GM23338 (cell line): ENCODE results near the gene NPDC1. TPM values are rescaled to one million over a fixed set of nuclear protein-coding genes. Genes with fewer than 3 reads are reported as not detected.

Source experiments
- ATAC-seq: fragments of 200-7000 bp; cut with Tn5 transposase; 3 replicates; pipeline ENCODE4 v1.9.1; 2020
- DNase-seq: peaks from one replicate; pipeline ENCODE4 v3.0.0-alpha.2; 2015; ENCODE audit warnings: low spot score
- H2AFZ ChIP-seq: fragments of 200-600 bp; sonication (generic); 2 replicates; pipeline ENCODE4 v1.8.0; 2016; ENCODE audit warnings: antibody characterized with exemption, mild to moderate bottlenecking, moderate library complexity
- H3F3A ChIP-seq: fragments of 200-600 bp; sonication (generic); replicated peaks from 2 replicates; pipeline ENCODE4 v1.8.0; 2017; ENCODE audit warnings: antibody characterized with exemption, mixed run types, low read depth
- H3K27ac ChIP-seq: fragments of 200-600 bp; sonication (generic); 2 replicates; pipeline ENCODE4 v1.6.1; 2016; ENCODE audit warnings: low read depth
- H3K27me3 ChIP-seq: fragments of 200-600 bp; sonication (generic); 2 replicates; pipeline ENCODE4 v1.8.0; 2016; ENCODE audit warnings: mild to moderate bottlenecking, mixed run types, moderate library complexity; ENCODE audit not compliant: insufficient read depth
- H3K36me3 ChIP-seq: fragments of 200-600 bp; sonication (generic); 2 replicates; pipeline ENCODE4 v1.8.0; 2016; ENCODE audit warnings: mild to moderate bottlenecking; ENCODE audit not compliant: insufficient read depth
- H3K4me1 ChIP-seq: fragments of 200-600 bp; sonication (generic); 2 replicates; pipeline ENCODE4 v1.8.0; 2016; ENCODE audit warnings: mild to moderate bottlenecking, moderate library complexity; ENCODE audit not compliant: insufficient read depth
- H3K4me2 ChIP-seq: fragments of 200-600 bp; sonication (generic); 2 replicates; pipeline ENCODE4 v1.7.1; 2017; ENCODE audit warnings: mixed run types
- H3K4me3 ChIP-seq: fragments of 200-600 bp; sonication (generic); 2 replicates; pipeline ENCODE4 v1.6.1; 2016; ENCODE audit warnings: mixed run types
- H3K79me2 ChIP-seq: fragments of 200-600 bp; sonication (generic); replicated peaks from 2 replicates; pipeline ENCODE4 v1.8.0; 2017; ENCODE audit warnings: mild to moderate bottlenecking; ENCODE audit not compliant: insufficient read depth
- H3K9me2 ChIP-seq: fragments of 200-600 bp; sonication (generic); 2 replicates; pipeline ENCODE4 v1.8.0; 2017; ENCODE audit not compliant: insufficient read depth
- H4K20me1 ChIP-seq: fragments of 200-600 bp; sonication (generic); replicated peaks from 2 replicates; pipeline ENCODE4 v1.8.0; 2017; ENCODE audit warnings: mild to moderate bottlenecking; ENCODE audit not compliant: insufficient read depth
- H3K27ac Mint-ChIP-seq: 2 replicates; pipeline ENCODE4 v1.8.0; 2020; ENCODE audit warnings: inconsistent platforms, mild to moderate bottlenecking, moderate library complexity, mixed read lengths
- H3K27me3 Mint-ChIP-seq: 3 replicates; pipeline ENCODE4 v1.8.0; 2022; ENCODE audit warnings: low read depth, mild to moderate bottlenecking, moderate library complexity, mixed read lengths, inconsistent platforms; ENCODE audit not compliant: insufficient read depth, poor library complexity
- H3K36me3 Mint-ChIP-seq: 3 replicates; pipeline ENCODE4 v1.8.0; 2021; ENCODE audit warnings: low read depth, mild to moderate bottlenecking, inconsistent platforms, moderate library complexity, mixed read lengths
- H3K4me1 Mint-ChIP-seq: 3 replicates; pipeline ENCODE4 v1.8.0; 2020; ENCODE audit warnings: mild to moderate bottlenecking, inconsistent platforms, mixed read lengths
- H3K4me3 Mint-ChIP-seq: 3 replicates; pipeline ENCODE4 v1.8.0; 2021; ENCODE audit warnings: moderate library complexity, mild to moderate bottlenecking, inconsistent platforms, mixed read lengths
- H3K9me3 Mint-ChIP-seq: 3 replicates; pipeline ENCODE4 v1.8.0; 2020; ENCODE audit warnings: moderate library complexity, mild to moderate bottlenecking, inconsistent platforms, mixed read lengths
- CREB1 ChIP-seq: fragments of 250-450 bp; sonication (Bioruptor Pico); IDR thresholded peaks from 2 replicates; pipeline ENCODE4 v1.5.0; 2020; ENCODE audit warnings: low read depth, mild to moderate bottlenecking, moderate library complexity
- EZH2 ChIP-seq: fragments of 200-600 bp; sonication (generic); IDR thresholded peaks from one replicate; pipeline ENCODE4 v1.8.0; 2017; ENCODE audit warnings: antibody characterized with exemption, mild to moderate bottlenecking, low read depth; ENCODE audit not compliant: unreplicated experiment
- EZH2phosphoT487 ChIP-seq: fragments of 200-600 bp; sonication (generic); IDR thresholded peaks from one replicate; pipeline ENCODE4 v1.8.1; 2018; ENCODE audit warnings: antibody characterized with exemption; ENCODE audit not compliant: unreplicated experiment
- JUNB ChIP-seq: IDR thresholded peaks from one replicate; pipeline ENCODE4 v1.6.1; 2016; ENCODE audit warnings: antibody characterized with exemption; ENCODE audit not compliant: unreplicated experiment
- NANOG ChIP-seq: IDR thresholded peaks from 2 replicates; pipeline ENCODE4 v1.6.1; 2016; ENCODE audit warnings: antibody characterized with exemption, borderline replicate concordance
- POLR2AphosphoS5 ChIP-seq: IDR thresholded peaks from 2 replicates; pipeline ENCODE4 v1.6.1; 2016; ENCODE audit warnings: antibody characterized with exemption, low read depth
- STAT1 ChIP-seq: IDR thresholded peaks from one replicate; pipeline ENCODE4 v1.6.1; 2016; ENCODE audit warnings: antibody characterized with exemption; ENCODE audit not compliant: unreplicated experiment
- ZNF114 ChIP-seq: fragments of 250-450 bp; sonication (Bioruptor Pico); IDR thresholded peaks from 2 replicates; pipeline ENCODE4 v1.5.0; 2020; ENCODE audit warnings: mild to moderate bottlenecking, moderate library complexity
- ZNF331 ChIP-seq: fragments of 250-450 bp; sonication (Bioruptor Pico); IDR thresholded peaks from 2 replicates; pipeline ENCODE4 v1.5.0; 2020; ENCODE audit warnings: low read depth, mild to moderate bottlenecking, moderate library complexity
- polyA plus RNA-seq: library from polyadenylated mRNA; unstranded; fragments of >200 nt; fragmentation: Nextera tagmentation; extraction: Ambion mirVana; gene quantifications from 2 replicates; pipeline ENCODE4 v1.2.1, GENCODE V29; 2016
- total RNA-seq: library from RNA; depleted of rRNA; stranded (reverse); fragments of >200 nt; shearing (Covaris generic); gene quantifications from 2 replicates; pipeline ENCODE4 v1.2.3, GENCODE V29; 2014
- TF ChIP-seq, protein P1 (sequence below): fragments of 250-450 bp; sonication (Bioruptor Pico); IDR thresholded peaks from 2 replicates; pipeline ENCODE4 v1.5.0; 2020; ENCODE audit warnings: mild to moderate bottlenecking, moderate library complexity
- TF ChIP-seq, protein P2 (sequence below): IDR thresholded peaks from one replicate; pipeline ENCODE4 v1.6.1; 2018; ENCODE audit warnings: antibody characterized with exemption; ENCODE audit not compliant: unreplicated experiment
- TF ChIP-seq, protein P3 (sequence below): IDR thresholded peaks from 2 replicates; pipeline ENCODE4 v1.6.1; 2016; ENCODE audit warnings: antibody characterized with exemption
- TF ChIP-seq, protein P4 (sequence below), 2 experiments: fragments of 200-600 bp in 1 of 2; sonication (generic) in 1 of 2; conservative IDR thresholded peaks; 2 replicates each; pipeline versions ENCODE4 v1.5.1 to v1.6.1; 2016 to 2017; ENCODE audit warnings: antibody characterized with exemption in 2 of 2, low read depth in 2 of 2, mild to moderate bottlenecking in 2 of 2, moderate library complexity in 1 of 2

NPDC1 gene
- total and polyA plus RNA-seq, 2 experiments from 2014 or later, result 34.3 to 35.5 TPM

DNA sequence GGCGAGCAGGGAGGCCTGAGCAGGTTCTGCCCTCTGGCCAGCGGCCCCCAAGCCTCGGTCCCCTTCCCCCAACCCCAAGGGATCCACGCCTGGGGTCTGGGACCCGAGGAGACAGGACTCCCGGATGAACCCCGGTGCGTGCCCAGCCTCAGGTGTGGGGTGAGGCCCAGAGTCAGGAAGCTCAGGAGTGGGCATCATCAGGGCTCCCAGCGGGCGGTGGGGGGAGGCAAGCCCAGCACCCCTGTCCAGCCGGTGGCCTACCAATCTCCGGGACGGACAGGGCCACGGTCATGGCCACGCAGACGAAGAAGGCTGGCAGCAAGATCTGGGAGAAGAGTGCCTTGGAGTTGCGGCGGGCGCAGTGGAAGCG lies 32.4 kb downstream of the NPDC1 start:
- Mint-ChIP-seq H3K9me3 (no peaks in the 10 kb centered on the region), H3K4me3 (no peak overlapping the region), H3K27me3 (peaks cover under 1% of the 10 kb centered on the region), H3K27ac (no peak overlapping the region), H3K36me3 (peaks cover 2% of the 10 kb centered on the region; the same call in 1 of the 3 replicates), H3K4me1 (no peaks in the 10 kb centered on the region)
- Histone ChIP-seq H3K36me3 (no peaks in the 10 kb centered on the region), H3K79me2 (no peaks in the 10 kb centered on the region), H3K4me1 (no peaks in the 10 kb centered on the region), H3K4me2 (no peak overlapping the region), H4K20me1 (no peaks in the 10 kb centered on the region), H3K4me3 (no peak overlapping the region), H3F3A (no peaks in the 10 kb centered on the region), H2AFZ (no peak overlapping the region), H3K9me2 (no peaks in the 10 kb centered on the region), H3K27me3 (no peaks in the 10 kb centered on the region), H3K27ac (no peak overlapping the region)
- DNase-seq, result no peak
- TF ChIP-seq, protein P1, sequence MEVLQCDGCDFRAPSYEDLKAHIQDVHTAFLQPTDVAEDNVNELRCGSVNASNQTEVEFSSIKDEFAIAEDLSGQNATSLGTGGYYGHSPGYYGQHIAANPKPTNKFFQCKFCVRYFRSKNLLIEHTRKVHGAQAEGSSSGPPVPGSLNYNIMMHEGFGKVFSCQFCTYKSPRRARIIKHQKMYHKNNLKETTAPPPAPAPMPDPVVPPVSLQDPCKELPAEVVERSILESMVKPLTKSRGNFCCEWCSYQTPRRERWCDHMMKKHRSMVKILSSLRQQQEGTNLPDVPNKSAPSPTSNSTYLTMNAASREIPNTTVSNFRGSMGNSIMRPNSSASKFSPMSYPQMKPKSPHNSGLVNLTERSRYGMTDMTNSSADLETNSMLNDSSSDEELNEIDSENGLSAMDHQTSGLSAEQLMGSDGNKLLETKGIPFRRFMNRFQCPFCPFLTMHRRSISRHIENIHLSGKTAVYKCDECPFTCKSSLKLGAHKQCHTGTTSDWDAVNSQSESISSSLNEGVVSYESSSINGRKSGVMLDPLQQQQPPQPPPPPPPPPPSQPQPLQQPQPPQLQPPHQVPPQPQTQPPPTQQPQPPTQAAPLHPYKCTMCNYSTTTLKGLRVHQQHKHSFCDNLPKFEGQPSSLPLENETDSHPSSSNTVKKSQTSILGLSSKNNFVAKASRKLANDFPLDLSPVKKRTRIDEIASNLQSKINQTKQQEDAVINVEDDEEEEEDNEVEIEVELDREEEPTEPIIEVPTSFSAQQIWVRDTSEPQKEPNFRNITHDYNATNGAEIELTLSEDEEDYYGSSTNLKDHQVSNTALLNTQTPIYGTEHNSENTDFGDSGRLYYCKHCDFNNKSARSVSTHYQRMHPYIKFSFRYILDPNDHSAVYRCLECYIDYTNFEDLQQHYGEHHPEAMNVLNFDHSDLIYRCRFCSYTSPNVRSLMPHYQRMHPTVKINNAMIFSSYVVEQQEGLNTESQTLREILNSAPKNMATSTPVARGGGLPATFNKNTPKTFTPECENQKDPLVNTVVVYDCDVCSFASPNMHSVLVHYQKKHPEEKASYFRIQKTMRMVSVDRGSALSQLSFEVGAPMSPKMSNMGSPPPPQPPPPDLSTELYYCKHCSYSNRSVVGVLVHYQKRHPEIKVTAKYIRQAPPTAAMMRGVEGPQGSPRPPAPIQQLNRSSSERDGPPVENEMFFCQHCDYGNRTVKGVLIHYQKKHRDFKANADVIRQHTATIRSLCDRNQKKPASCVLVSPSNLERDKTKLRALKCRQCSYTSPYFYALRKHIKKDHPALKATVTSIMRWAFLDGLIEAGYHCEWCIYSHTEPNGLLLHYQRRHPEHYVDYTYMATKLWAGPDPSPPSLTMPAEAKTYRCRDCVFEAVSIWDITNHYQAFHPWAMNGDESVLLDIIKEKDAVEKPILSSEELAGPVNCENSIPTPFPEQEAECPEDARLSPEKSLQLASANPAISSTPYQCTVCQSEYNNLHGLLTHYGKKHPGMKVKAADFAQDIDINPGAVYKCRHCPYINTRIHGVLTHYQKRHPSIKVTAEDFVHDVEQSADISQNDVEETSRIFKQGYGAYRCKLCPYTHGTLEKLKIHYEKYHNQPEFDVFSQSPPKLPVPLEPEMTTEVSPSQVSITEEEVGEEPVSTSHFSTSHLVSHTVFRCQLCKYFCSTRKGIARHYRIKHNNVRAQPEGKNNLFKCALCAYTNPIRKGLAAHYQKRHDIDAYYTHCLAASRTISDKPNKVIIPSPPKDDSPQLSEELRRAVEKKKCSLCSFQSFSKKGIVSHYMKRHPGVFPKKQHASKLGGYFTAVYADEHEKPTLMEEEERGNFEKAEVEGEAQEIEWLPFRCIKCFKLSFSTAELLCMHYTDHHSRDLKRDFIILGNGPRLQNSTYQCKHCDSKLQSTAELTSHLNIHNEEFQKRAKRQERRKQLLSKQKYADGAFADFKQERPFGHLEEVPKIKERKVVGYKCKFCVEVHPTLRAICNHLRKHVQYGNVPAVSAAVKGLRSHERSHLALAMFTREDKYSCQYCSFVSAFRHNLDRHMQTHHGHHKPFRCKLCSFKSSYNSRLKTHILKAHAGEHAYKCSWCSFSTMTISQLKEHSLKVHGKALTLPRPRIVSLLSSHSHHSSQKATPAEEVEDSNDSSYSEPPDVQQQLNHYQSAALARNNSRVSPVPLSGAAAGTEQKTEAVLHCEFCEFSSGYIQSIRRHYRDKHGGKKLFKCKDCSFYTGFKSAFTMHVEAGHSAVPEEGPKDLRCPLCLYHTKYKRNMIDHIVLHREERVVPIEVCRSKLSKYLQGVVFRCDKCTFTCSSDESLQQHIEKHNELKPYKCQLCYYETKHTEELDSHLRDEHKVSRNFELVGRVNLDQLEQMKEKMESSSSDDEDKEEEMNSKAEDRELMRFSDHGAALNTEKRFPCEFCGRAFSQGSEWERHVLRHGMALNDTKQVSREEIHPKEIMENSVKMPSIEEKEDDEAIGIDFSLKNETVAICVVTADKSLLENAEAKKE (CRISPR knock-in tag), result no peak
- TF ChIP-seq, protein P2, sequence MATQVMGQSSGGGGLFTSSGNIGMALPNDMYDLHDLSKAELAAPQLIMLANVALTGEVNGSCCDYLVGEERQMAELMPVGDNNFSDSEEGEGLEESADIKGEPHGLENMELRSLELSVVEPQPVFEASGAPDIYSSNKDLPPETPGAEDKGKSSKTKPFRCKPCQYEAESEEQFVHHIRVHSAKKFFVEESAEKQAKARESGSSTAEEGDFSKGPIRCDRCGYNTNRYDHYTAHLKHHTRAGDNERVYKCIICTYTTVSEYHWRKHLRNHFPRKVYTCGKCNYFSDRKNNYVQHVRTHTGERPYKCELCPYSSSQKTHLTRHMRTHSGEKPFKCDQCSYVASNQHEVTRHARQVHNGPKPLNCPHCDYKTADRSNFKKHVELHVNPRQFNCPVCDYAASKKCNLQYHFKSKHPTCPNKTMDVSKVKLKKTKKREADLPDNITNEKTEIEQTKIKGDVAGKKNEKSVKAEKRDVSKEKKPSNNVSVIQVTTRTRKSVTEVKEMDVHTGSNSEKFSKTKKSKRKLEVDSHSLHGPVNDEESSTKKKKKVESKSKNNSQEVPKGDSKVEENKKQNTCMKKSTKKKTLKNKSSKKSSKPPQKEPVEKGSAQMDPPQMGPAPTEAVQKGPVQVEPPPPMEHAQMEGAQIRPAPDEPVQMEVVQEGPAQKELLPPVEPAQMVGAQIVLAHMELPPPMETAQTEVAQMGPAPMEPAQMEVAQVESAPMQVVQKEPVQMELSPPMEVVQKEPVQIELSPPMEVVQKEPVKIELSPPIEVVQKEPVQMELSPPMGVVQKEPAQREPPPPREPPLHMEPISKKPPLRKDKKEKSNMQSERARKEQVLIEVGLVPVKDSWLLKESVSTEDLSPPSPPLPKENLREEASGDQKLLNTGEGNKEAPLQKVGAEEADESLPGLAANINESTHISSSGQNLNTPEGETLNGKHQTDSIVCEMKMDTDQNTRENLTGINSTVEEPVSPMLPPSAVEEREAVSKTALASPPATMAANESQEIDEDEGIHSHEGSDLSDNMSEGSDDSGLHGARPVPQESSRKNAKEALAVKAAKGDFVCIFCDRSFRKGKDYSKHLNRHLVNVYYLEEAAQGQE, result no peak
- no peak for TF ChIP-seq STAT1
- TF ChIP-seq JUNB, result no peak
- no peak for TF ChIP-seq POLR2AphosphoS5
- TF ChIP-seq, protein P3, sequence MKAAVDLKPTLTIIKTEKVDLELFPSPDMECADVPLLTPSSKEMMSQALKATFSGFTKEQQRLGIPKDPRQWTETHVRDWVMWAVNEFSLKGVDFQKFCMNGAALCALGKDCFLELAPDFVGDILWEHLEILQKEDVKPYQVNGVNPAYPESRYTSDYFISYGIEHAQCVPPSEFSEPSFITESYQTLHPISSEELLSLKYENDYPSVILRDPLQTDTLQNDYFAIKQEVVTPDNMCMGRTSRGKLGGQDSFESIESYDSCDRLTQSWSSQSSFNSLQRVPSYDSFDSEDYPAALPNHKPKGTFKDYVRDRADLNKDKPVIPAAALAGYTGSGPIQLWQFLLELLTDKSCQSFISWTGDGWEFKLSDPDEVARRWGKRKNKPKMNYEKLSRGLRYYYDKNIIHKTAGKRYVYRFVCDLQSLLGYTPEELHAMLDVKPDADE, result no peak
- TF ChIP-seq ZNF114 (CRISPR knock-in tag), result no peak
- TF ChIP-seq EZH2, result no peak
- no peak for TF ChIP-seq ZNF331
- TF ChIP-seq NANOG, result no peak
- no peak for TF ChIP-seq CREB1 (CRISPR knock-in tag)
- no peak for TF ChIP-seq EZH2phosphoT487
- TF ChIP-seq, protein P4, sequence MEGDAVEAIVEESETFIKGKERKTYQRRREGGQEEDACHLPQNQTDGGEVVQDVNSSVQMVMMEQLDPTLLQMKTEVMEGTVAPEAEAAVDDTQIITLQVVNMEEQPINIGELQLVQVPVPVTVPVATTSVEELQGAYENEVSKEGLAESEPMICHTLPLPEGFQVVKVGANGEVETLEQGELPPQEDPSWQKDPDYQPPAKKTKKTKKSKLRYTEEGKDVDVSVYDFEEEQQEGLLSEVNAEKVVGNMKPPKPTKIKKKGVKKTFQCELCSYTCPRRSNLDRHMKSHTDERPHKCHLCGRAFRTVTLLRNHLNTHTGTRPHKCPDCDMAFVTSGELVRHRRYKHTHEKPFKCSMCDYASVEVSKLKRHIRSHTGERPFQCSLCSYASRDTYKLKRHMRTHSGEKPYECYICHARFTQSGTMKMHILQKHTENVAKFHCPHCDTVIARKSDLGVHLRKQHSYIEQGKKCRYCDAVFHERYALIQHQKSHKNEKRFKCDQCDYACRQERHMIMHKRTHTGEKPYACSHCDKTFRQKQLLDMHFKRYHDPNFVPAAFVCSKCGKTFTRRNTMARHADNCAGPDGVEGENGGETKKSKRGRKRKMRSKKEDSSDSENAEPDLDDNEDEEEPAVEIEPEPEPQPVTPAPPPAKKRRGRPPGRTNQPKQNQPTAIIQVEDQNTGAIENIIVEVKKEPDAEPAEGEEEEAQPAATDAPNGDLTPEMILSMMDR (conservative IDR thresholded peaks at IDR 0.05; ENCODE audit: low read depth in 2 of 2), result no peak
- peak; percentile 10 for ATAC-seq
